ENCODE measurements around the gene GRAMD2B. TPM values are rescaled to one million over a fixed set of nuclear protein-coding genes. Genes with fewer than 3 reads are reported as not detected.

The GRAMD2B gene
- total RNA-seq, 1 experiment from 2014 or later = 11.1 TPM

- Mint-ChIP-seq H3K27me3 (ENCODE audit: insufficient read depth, unreplicated experiment) (no peaks in the 10 kb centered on the region), H3K36me3 (ENCODE audit: insufficient read depth, unreplicated experiment) (no peaks in the 10 kb centered on the region), H3K27ac (ENCODE audit: low read depth, unreplicated experiment) (no peak overlapping the region), H3K9me3 (ENCODE audit: unreplicated experiment) (no peaks in the 10 kb centered on the region), H3K4me1 (ENCODE audit: insufficient read depth, unreplicated experiment) (peaks cover 8% of the 10 kb centered on the region), H3K4me3 (ENCODE audit: unreplicated experiment) (no peak overlapping the region)
- ChIA-PET CTCF (interaction anchor here (0.6 to 2.0 kb wide), 6 partner anchors 11 to 190 kb away, joined by 3 to 7 read pairs (median 4); partner anchors contain the start of gene PHAX), POLR2A (interaction anchor here (0.6 to 2.1 kb wide), 5 partner anchors 9 to 203 kb away, joined by 3 to 7 read pairs (median 4); partner anchors contain the start of gene GRAMD2B)
- no TSS peak for BruUV-seq (replicated peaks)
- no peak for DNase-seq (ENCODE audit: unreplicated experiment)
- TF ChIP-seq CTCF (IDR thresholded peaks at IDR 0.05; ENCODE audit: unreplicated experiment) = no peak
- intact Hi-C loops (cut with micrococcal nuclease) = no loop called here
Observed at GRCh38 chr5:126527892-126528291, 104.7 kb downstream of the GRAMD2B start.

GRCh38 chr5:126531543-126532120, 108.4 kb downstream of the GRAMD2B start:
- ChIA-PET POLR2A (interaction anchor here (0.6 to 2.9 kb wide), 7 partner anchors 11 to 180 kb away, joined by 3 to 14 read pairs (median 3); no protein-coding TSS in a partner anchor), CTCF (interaction anchor here (0.6 to 14.6 kb wide), 13 partner anchors 8 to 1611 kb away, joined by 3 to 318 read pairs (median 3); no protein-coding TSS in a partner anchor)
- Mint-ChIP-seq H3K9me3 (ENCODE audit: unreplicated experiment) (no peaks in the 10 kb centered on the region), H3K4me1 (ENCODE audit: insufficient read depth, unreplicated experiment) (peaks cover 1% of the 10 kb centered on the region), H3K36me3 (ENCODE audit: insufficient read depth, unreplicated experiment) (no peaks in the 10 kb centered on the region), H3K4me3 (ENCODE audit: unreplicated experiment) (no peak overlapping the region), H3K27ac (ENCODE audit: low read depth, unreplicated experiment) (no peak overlapping the region), H3K27me3 (ENCODE audit: insufficient read depth, unreplicated experiment) (no peaks in the 10 kb centered on the region)
- no TSS peak for BruUV-seq (replicated peaks)
- TF ChIP-seq CTCF (IDR thresholded peaks at IDR 0.05; ENCODE audit: unreplicated experiment) = no peak
- no peak for DNase-seq (ENCODE audit: unreplicated experiment)
- intact Hi-C loops (cut with micrococcal nuclease) = loop anchor here (10.0 kb wide), 2 partner anchors 297 to 1047 kb away; no protein-coding TSS in a partner anchor

GRCh38 chr5:126534553-126534952, 111.3 kb downstream of the GRAMD2B start:
- no peak overlapping the region for H3K4me3 Mint-ChIP-seq (ENCODE audit: unreplicated experiment)
- ChIA-PET POLR2A (interaction anchor here (1.7 to 2.9 kb wide), 2 partner anchors 13 to 181 kb away, joined by 3 to 14 read pairs; no protein-coding TSS in a partner anchor), CTCF (interaction anchor here (0.6 to 14.6 kb wide), 11 partner anchors 8 to 1580 kb away, joined by 3 to 318 read pairs (median 3); no protein-coding TSS in a partner anchor)
- no peaks in the 10 kb centered on the region for H3K9me3 Mint-ChIP-seq (ENCODE audit: unreplicated experiment)
- no peak for DNase-seq (ENCODE audit: unreplicated experiment)
- no TSS peak for BruUV-seq (replicated peaks)
- no peaks in the 10 kb centered on the region for H3K27me3 Mint-ChIP-seq (ENCODE audit: insufficient read depth, unreplicated experiment)
- intact Hi-C loops (cut with micrococcal nuclease) = loop anchor here (10.0 kb wide), 2 partner anchors 300 to 1050 kb away; no protein-coding TSS in a partner anchor
- H3K27ac Mint-ChIP-seq (ENCODE audit: low read depth, unreplicated experiment) = no peak overlapping the region
- H3K36me3 Mint-ChIP-seq (ENCODE audit: insufficient read depth, unreplicated experiment) = no peaks in the 10 kb centered on the region
- H3K4me1 Mint-ChIP-seq (ENCODE audit: insufficient read depth, unreplicated experiment) = peaks cover 8% of the 10 kb centered on the region
- no peak for TF ChIP-seq CTCF (IDR thresholded peaks at IDR 0.05; ENCODE audit: unreplicated experiment)

- Mint-ChIP-seq H3K9me3 (ENCODE audit: unreplicated experiment) (no peaks in the 10 kb centered on the region), H3K27ac (ENCODE audit: low read depth, unreplicated experiment) (no peak overlapping the region)
- no TSS peak for BruUV-seq (replicated peaks)
Observed at GRCh38 chr5:126535856-126536545, 112.8 kb downstream of the GRAMD2B start.

More at GRCh38 chr5:126535856-126536545, 112.8 kb downstream of the GRAMD2B start:
- Mint-ChIP-seq H3K27me3 (ENCODE audit: insufficient read depth, unreplicated experiment) (no peaks in the 10 kb centered on the region), H3K4me3 (ENCODE audit: unreplicated experiment) (no peak overlapping the region), H3K4me1 (ENCODE audit: insufficient read depth, unreplicated experiment) (peaks cover 8% of the 10 kb centered on the region), H3K36me3 (ENCODE audit: insufficient read depth, unreplicated experiment) (no peaks in the 10 kb centered on the region)
- POLR2A ChIA-PET = no interaction called here
- DNase-seq (ENCODE audit: unreplicated experiment) = no peak
- TF ChIP-seq CTCF (IDR thresholded peaks at IDR 0.05; ENCODE audit: unreplicated experiment) = no peak
- intact Hi-C loops (cut with micrococcal nuclease) = loop anchor here (10.0 kb wide), 2 partner anchors 301 to 1051 kb away; no protein-coding TSS in a partner anchor
- CTCF ChIA-PET = interaction anchor here (0.6 to 14.6 kb wide), 8 partner anchors 34 to 197 kb away, joined by 3 to 318 read pairs (median 4); partner anchors contain the start of gene ALDH7A1
